ENCODE data around the gene CAMTA1.

CAMTA1 gene

DNA sequence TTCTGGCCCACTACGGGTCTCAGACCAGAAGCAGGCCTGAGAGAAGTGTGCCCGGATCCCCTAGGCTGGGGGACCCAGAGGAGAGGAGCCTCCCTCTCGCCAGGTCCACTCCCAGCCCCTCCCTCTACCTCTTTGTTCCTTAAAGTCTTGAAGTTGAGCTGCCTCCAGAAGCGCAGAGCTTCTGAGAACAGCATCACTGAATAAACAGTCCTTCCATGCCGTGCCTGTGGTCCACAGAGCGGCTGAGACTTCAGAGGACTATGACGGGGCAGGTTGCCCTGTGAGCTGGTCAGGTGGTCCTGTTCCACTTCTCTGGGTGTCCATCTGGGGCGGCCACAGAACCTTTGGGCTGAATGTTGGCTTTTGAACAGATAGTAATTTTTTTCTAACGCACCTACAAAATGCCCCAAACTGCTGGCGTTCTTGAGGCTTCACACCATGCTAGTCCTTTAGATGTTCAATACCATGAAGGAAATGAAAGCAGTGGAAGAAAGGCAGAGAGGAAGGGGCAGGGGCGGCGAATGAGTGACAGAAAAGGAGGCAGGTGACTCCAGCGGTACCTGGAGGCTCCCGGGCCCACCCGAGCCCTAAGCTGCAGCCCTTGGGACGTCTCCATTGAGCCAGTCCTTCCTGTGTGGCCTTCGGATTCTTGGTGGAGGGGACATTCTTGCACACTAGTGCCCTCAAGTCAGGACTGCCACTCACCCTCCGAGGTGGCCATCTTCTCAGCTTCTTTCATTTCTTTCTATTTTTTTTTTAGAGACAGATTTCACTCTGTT, 746.5 kb downstream of the CAMTA1 start:
- DNase-seq = no peak

DNA sequence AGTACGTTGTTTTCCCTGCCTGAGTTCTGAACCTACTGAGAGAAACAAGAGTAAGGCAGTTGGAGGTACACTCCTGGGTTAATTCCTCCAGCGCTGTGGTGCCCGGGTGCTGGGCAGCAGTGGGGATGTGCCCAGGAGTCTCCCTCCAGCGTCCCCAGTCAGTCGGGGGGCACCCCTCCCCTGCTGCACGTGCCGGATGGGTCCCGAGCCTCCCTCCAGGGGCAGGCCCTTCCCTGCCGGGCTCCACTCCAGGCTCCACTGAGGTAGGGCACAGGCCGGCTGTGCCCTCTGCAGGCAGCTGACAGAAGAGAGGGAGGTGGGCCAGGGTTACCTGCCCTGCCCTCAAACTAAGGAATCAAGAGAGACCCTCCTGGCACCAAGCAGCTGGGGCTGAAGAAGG, 747.8 kb downstream of the CAMTA1 start:
- no peak for DNase-seq

DNA sequence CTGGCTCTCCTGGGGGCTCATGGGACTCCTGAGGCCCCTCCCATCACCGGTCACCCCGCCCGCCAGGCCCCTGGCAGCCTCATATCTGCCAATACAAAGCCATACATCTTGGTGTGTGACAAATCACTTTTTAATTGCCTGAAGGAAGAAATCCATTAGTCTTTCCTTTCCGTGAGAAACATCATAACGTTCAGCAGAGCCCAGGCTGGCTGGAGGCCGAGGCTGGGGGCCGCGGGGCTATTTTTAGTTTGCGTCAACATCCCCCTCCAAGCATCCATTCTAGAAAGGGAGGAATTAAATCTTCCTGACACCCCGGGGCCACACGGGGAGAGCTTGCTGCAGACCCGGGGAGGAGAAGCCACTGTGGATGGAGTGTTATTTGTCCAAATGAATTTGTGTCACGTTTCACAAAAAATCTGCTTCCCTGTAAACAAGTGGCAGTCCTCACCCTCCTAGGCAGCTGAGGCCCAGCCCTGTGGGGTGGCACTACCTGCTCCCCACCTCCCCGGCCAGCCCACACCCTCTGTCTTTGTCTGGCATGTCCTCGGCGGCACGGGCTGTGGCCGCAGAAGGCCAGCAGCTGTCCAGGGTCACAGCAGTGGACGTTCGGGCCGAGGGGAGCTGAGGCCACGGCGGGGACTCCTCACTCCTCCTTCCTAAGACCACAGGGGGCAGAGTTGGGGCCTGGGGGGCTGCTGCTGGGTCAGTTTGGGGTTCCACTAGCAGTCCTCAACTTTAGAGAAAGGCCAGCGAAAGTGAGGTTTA, 749.0 kb downstream of the CAMTA1 start:
- DNase-seq = no peak

DNA sequence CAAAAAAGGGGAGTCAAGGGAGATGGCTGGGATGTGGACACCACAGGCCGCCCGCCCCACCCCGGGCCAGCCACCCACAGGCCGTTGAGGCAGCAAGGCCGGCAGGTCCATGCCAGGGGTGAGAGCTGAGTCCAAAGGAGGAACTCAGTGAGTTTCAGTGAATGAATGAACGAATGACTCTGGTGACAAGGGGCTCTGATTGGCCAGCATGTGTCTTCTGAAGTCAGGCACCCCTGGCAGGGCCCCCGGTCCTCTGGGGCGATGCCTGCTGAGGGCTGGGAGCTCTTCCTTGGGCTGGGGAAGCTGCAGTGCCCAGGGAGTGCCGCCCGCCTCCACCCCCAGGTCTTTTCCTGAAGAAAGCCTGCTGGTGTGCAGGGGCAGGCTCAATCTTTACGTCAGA, 749.8 kb downstream of the CAMTA1 start:
- DNase-seq = no peak

DNA sequence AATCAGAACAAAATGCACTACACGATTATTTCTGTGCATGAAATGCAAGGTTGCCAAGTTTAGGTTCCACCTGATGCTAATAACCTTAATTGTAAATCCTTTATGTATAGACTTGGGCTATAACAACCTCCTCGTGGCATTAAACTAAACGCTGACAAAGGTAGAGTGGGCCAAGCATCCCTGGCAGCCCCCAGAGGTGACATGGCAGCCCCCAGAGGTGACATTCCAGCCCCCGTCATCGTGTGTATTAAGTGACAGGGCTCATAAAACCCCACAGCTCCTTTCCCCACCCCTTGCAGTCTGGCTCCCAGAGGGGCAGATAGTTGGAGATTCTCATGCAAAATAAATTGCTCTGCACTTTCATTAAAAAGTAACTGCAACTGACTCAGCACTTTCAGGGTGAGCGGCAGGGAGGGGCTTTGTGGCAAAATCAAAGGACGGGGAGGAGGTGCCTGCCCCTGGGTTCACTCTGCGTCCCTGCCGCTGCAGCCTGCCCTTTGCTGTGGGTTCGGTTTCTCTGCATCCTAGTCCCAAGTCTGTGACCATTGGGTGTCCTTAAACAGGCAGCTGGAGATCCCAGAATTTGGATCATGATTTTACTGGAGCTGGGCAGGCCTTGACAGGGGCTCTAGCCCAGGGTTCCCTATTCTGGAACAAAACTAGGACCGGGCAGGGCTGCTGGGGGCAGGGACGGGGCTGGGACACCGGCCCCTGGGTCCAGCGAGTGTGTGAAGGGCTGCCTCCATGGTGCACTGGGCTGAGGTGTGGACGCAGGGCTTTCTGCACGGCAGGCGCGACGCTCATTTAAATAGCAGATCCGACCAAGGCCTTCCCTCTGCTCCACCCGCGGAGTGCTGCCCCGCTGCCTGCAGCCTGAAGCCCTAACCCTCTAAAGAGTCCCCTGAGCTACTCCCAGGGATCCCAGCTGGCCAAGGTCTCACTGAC, 751.0 kb downstream of the CAMTA1 start:
- no peak for DNase-seq

DNA sequence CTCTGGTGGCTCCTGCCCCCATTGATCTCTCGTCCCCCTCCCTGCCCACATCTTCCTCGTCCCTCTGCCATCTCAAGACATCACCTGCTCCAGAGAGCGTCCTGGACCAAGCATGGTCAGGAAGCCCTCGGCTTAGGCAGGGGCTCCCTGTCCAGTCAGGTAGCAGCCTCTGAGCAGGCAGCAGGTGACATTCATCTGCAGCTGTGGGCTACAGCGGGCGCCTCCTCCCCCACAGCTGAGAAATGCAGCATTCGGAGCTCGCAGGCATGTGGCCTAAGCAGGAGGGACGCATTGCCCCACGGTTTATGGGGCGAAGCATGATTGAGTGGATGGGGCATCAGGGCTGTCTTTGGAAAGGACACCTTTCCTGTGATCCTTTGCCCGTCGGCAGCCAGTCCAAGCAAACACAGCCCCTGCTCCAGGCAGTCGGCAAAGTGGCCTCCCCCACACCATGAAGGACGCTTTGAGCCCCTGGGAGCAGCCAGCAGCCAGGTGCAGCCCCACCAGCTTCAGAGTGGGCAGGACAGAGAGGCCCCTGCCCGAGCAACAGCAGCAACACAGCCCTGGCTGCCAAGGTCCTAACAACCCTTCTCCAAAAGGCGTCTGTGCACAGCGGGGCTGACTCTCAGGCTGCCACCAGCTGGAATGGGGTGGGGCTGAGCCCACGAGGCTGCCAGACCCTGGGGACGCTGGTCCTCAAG, 751.8 kb downstream of the CAMTA1 start:
- DNase-seq = no peak

DNA sequence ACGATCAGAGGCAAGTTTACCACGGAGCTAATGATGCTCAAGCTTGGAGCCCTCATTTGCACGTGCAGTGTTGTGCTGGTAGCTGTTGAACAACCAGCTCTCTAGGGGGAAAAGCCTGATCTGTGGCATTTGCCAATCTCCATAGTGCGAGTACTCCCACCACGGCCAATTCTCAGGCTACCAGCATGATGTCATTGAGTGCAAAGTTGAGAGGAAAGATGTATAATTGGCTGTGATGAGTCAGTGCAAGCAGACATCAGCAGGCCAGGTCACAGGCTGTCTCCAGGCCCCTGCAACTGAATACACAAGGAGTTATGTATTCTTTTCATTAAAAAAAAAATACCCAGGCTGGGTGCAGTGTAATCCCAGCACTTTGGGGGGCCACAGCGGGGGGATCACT, 752.8 kb downstream of the CAMTA1 start:
- no peak for DNase-seq

DNA sequence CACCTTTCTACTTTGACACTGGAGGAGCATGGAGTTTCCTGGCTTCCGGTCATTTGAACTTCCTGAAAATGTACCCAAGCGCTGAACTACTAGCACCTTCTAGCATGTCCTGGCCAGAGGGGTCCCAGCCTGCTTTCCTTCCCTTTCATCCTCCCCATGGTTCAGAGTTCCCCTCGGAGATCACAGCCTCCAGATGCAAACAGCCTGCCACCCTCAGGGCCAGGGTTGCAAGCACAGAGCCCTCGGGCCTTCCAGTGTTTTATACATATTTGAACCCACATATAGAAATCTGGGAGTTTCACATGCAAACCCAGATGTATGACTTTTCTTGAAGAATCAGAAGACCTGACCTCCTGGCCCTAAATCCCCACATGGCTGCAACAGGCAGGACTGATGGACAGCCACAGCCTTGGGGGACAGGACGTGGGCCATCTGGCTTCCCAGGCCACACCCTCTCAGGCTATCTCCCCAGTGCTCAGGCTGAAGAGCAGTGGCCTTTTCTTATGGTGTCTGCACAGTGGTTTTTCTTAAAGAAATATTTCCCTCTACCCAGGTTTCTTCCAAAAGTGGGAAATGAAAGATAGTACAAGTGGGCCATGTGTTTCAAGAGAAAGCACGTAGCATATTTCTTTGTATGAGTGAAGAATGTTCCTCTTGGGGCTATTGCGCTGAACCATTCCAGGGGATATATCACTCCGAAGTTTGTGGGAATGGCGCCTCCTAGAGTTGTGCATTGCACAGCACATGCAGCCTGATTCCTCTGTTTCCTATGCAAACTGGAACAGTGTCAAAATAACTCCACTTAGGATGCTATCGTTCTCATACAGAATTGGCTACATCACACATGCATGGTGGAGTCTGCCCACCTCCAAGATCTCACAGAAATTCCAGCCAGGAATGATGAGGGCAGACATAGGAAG, 753.9 kb downstream of the CAMTA1 start:
- DNase-seq = no peak

DNA sequence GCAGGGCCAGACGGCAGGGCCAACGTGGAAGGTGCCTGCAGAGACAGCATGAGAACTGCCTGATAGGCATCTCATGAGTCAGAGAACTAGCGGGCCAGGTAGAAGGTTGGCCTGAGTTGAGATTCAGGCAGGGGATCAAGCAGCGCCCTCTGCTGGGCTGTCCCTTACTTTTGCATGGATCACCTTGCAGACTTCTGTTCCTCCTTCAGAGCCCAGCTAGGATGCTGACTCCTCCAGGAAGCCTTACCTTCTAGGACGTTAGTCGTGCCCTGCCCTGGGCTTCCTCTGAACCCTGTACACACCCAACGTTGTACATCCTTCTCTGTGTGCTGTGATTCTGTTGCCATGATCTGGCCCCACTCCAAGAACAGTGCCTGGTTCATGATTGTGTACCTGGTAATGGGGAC, 754.5 kb downstream of the CAMTA1 start:
- no peak for DNase-seq

DNA sequence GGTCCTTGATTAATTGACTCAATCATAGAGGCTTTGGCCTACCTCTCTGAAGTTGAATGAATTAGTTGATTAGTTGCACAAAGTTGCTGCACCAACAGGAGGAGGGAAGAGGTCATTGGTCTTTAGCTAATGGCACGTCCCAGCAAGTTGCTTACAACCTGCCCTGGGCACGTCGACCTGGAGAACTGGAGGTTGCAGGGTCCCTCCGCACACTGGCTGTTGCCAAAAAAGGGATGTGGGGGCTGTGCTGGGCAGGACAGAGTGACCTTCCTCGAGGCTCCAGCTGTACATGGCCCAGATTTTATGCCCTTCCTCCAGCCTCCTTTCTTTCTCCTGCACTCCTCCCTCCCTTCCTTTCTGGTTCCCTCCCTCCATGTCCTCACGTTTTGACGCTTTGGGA, 755.6 kb downstream of the CAMTA1 start:
- DNase-seq = no peak

DNA sequence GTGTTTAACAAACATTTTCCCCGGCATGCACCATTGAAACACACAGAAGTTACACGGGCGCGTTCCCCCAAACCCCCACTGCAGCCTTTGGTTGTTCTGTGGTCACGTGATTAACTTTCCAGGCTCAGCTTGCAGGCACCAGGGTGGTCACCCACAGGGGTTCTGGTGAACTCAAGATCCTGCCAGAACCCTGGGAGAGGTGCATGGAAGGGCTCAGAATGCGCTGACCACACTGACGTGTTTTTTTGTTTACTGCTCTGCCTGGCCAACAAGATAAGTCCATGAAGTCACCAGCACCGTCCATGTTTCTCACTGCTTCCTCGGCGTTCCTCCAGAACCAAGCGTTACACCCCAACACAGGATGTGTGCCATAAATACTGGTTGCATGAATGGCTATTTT, 756.4 kb downstream of the CAMTA1 start:
- no peak for DNase-seq

DNA sequence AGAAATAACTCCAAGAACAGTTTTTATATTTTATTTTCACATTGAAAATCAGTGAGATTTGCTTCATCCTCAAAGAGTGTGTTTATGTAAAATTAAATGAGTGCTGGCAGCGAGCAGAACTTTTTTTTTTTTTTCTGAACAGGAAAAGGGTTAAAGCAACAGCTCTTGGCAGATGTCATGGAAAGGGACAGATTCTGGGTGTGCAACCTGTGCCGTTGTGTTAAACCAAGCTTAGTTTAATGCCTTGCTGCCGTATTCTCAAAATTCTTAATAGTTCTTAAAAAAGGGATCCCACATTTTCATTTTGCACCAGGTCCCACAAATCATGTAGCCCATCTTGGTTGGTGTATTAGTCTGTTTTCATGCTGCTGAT, 758.5 kb downstream of the CAMTA1 start:
- DNase-seq = no peak

DNA sequence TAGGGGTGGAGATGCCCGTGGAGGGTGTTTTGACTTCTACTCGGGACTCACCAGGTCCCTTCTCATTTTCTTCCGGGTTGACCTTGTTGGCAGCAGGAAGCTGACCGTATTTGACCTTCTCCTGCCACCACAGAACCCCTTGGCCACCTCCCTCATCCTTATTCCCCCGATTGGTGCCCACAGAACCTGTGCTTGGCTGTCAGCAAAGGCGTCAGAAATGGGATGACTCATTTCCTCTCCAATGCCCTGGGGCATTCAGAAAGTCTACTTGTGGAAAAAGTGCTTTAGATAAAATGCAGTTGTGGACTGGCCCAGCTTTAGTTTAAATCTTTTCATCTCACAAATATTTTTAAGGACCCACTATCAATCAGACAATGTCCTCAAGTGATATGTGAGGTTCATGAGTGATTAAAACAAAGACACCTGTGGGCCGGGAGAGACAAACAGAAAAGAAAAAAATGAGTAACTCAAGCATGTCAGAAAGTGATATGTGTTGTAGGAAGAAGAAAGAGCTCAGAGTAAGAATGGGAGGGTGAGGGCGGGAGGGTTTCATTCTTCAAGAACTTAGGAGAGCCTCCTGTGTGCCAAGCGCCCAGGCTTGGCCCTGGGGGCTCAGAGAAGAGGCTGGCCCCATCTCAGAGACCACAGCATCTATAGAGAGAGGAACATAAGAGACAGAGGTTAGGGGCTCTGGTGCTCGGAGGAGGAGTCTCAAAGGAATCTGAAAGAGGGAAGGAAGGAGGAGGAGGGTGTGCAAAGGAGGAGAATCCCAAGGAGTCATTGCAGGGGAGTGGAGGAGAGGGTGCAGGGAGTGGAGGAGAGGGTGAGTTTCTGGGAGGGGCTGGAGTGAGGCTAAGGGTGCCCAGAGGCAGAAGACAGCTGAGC, 764.3 kb downstream of the CAMTA1 start:
- no peak for DNase-seq

DNA sequence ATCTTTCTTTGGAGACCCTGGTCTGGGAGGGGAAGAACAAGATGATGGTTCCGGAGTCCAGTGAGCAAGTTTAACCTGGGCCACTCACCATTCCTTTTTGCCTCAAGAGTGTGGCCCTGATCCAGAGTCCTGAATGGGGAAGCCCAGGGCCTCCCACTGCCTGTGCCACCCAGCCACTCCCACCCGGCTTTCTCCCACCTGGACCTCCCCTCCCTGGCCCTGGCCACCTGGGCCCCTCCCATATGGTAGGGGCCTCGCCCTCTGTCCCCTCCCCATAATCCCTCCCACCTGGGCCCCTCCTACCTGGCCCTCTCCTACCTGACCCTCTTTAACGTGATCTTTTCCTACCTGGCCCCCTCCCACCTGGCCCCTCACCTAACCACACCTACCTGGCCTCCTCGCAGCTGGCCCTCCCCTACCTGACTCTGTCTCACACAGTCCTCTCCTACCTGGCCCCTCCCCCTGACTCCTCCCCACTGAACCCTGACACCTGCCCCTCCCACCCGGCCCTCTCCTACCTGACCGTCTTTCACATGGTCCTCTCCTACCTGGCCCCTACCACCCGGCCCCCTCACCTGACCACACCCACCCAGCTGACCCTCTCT, 765.1 kb downstream of the CAMTA1 start:
- DNase-seq = no peak

DNA sequence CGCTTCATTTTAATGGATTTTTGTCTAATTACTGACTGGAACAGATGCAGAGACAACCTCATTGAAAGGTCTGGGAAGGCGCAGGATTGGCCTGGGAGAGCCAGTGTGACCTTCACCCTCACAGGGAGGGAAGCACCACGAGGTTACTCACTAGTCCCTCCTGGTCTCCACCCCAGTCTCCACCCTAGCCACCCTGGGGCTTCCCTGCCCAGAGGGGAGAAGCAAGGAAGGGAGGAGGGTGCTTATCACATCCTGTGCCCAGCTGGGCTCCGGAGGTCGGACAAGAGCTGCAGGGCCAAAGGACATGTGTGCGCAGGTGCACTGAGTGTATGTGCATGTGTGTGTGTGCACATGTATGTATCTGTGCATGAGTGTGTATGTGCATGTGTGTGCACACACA, 765.7 kb downstream of the CAMTA1 start:
- no peak for DNase-seq

DNA sequence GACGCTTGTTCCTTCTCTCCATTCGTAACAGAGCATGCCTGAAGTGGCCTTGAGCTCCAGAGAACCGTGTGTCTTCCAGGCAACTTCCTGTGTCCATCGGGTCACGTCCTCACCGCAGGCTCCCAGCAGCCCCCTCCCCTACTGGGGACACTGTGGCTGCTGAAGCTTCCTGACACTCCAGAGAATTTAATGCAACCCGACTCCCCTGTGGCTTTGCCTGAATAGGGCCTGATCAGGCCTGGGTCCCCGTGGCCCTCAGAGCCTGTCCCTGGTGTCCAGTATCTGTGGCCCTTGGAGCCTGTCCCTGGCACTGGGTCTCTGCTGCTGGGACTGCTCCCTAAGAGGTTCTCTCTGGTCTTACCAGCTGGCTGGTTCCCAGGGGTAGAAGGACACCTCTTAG, 766.2 kb downstream of the CAMTA1 start:
- no peak for DNase-seq

DNA sequence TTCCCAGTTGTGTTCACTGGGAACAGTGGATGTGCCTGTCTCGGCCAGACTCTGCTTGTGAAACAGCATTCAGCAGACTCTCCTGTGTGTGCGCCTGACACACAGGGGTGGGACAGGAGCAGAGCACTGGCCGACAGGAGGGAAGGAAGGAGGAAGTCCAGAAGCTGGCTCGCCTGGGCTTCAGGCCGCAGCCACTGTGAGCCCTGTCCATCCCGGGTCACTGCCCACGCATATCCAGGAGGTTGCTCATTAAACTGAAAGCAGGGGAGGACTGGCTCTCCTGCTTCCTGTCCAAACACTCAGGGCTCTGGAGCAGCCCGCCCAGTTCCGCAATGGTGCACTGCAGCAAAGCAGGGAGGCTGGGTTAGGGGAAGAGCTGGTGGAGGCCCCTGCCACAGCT, 767.1 kb downstream of the CAMTA1 start:
- DNase-seq = no peak

DNA sequence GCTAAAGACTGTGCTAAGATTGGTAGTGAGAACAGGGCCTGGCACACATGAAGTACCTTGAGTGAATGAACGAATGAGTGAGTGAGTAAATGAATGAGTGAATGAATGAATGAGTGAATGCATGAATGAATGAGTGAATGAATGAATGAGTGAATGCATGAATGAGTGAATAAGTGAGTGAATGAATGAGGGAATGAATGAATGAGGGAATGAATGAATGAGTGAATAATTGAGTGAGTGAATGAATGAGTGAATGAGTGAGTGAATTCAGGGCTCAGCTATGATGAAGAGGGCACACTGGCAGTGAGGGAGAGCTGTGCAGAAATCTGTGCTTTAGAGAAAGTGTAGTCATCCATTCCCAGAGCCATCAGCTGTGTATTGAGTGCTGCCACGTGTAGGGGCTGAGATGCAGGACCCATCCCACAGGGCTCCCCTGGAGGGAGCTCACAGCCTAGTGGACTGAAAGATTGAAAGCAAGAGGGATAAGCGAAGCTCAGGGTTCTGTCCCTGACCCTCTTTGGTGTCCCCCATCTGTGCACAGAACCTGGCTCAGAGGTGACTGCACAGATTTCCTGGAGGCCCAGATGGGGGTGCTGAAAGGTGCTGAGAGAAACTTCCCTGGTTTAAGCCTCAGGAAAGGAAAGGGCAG, 767.9 kb downstream of the CAMTA1 start:
- DNase-seq = no peak

DNA sequence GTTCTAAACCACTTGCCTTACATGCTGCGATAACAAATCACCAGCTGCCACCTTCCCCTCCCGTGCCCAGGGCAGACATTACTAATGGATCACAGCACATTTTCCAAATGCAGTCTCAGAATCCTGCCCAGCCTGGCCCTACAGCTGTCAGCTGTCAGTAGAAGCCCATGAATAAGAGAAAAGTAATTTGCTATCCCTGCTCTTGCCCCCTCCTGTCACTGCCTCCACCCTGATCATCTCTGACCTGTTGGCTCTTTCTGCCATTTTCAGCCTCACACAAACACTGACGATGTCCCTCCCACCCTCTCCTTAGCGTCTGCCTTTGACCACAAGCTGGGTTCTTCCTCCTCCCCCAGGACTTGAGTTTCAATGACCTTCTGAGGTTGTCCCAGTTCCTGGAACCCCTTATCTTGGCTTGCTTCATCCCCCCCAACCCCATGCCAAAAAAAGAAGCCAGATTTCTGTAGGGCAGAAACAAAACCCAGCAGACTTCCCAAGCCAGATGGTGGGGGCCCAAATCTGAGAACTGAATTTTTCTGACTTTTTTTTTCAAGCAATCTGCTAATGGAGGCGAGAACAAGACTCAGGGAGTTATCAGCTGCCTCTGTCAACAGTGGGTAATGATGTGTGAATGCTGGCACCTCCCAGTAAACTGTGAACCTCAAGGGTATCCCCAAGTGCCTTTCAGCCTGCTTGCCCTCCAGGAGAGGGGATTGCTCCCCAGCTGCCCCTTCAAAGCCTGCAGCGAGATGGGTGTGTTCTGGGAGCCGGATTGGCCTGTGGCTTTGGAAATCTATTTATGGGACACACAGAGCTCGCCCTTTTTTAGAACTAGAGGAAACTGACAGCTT, 769.4 kb downstream of the CAMTA1 start:
- no peak for DNase-seq

All from NCI-H526 treated with DMSO at 0.1 percent for 48 hours (cell line).